HG03354 (cell line): ENCODE data around the gene PGS1.
"Not testable (repeated sequence)": the region's sequence is repeated elsewhere in the genome, so short reads cannot be mapped to it uniquely, and the experiment has no call there.

Experiments used
- ATAC-seq: cut with Tn5 transposase; IDR thresholded peaks from one replicate; pipeline ENCODE4 v1.9.1; 2021; ENCODE audit warnings: mild to moderate bottlenecking; ENCODE audit not compliant: unreplicated experiment, poor library complexity, severe bottlenecking

The PGS1 gene

GRCh38 chr17:78460951-78461798 lies 82.7 kb downstream of the PGS1 start:
- no peak for ATAC-seq

GRCh38 chr17:78461799-78462053 lies 83.3 kb downstream of the PGS1 start:
- no peak for ATAC-seq

GRCh38 chr17:78462148-78462547 lies 83.7 kb downstream of the PGS1 start:
- no peak for ATAC-seq

- ATAC-seq = not testable (repeated sequence)
Observed at GRCh38 chr17:78466109-78466785, 87.8 kb downstream of the PGS1 start.

GRCh38 chr17:78466786-78467715 lies 88.6 kb downstream of the PGS1 start:
- ATAC-seq = no peak

- no peak for ATAC-seq
Observed at GRCh38 chr17:78468366-78468765, 89.9 kb downstream of the PGS1 start.

- ATAC-seq = no peak
Observed at GRCh38 chr17:78469443-78469842, 91.0 kb downstream of the PGS1 start.

- ATAC-seq = no peak
Observed at GRCh38 chr17:78471635-78472034, 93.2 kb downstream of the PGS1 start.

- no peak for ATAC-seq
Observed at GRCh38 chr17:78472035-78472905, 93.8 kb downstream of the PGS1 start.

GRCh38 chr17:78473951-78474613 lies 95.6 kb downstream of the PGS1 start:
- no peak for ATAC-seq
